GM18508 (cell line): ENCODE data around the gene GREB1L.

Experiments
- ATAC-seq: cut with Tn5 transposase; IDR thresholded peaks from one replicate; pipeline ENCODE4 v1.9.1; 2021; ENCODE audit warnings: moderate number of reproducible peaks; ENCODE audit not compliant: insufficient read depth, unreplicated experiment

The GREB1L gene

GRCh38 chr18:21441670-21442069, 199.6 kb downstream of the GREB1L start:
- ATAC-seq = no peak

DNA sequence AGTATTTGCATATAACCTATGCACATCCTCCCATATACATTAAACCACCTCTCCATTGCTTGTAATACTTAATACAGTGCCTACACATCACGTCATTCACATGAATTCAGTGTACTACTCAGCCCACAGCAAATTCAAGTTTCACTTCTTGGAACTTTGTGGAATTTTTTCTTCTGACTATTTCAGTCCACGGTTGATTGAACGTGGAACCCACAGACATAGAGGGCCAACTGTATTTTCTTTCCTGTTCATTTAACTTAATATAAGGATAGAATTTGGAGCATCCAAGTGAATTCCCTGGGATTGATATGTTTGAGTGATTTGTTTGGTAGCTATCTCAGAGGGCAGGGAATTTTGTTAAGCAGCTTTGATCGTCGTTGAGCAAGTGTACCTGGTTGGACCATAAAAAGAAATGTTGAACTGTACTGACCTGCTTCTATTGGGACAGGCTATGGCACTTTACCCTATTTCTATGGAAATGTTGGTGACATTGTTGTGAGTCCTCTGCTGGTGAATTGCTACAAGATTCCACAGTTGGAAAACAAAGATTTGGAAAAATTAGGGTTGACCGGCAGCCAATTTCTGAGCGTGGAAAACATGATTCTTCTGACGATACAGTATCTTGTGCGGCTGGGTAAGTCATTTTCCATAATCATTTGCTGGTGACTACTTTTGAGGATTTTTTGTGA, 201.9 kb downstream of the GREB1L start:
- no peak for ATAC-seq

DNA sequence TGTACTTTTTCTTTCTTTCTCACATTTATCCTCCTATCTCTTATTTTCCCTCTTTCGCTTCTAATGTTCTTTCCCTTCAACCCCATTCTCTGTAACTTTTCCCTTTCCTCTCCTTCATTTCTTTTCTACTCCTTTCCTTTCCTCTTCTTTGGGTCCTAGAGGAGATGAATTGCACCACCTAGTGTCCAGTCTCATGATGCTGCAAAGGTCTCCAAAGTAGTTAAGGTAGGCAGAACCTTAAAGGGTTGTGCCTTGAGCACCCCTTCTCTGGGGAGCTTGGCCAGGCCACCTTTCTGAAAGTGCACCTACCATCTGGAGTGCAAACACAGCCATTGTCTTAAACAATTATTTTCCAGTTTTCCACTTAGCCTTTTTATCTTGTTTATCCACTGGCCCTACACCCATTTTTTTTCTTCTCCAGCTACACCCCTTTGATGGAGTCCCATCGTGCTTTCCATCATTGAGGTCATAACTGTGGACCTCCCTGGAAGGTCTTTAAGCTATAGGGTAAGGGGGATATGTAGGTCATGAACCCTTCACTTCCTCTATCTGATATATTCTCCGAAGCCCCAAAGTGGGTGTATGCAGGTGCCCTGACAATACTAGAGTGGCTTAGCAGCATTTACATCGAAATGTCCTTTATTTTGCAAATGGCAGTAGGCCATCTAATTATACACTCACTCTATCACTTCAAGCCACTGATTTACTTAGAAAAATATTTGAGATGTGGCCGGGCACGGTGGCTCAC, 202.6 kb downstream of the GREB1L start:
- ATAC-seq = no peak

GRCh38 chr18:21448299-21448698, 206.3 kb downstream of the GREB1L start:
- no peak for ATAC-seq

DNA sequence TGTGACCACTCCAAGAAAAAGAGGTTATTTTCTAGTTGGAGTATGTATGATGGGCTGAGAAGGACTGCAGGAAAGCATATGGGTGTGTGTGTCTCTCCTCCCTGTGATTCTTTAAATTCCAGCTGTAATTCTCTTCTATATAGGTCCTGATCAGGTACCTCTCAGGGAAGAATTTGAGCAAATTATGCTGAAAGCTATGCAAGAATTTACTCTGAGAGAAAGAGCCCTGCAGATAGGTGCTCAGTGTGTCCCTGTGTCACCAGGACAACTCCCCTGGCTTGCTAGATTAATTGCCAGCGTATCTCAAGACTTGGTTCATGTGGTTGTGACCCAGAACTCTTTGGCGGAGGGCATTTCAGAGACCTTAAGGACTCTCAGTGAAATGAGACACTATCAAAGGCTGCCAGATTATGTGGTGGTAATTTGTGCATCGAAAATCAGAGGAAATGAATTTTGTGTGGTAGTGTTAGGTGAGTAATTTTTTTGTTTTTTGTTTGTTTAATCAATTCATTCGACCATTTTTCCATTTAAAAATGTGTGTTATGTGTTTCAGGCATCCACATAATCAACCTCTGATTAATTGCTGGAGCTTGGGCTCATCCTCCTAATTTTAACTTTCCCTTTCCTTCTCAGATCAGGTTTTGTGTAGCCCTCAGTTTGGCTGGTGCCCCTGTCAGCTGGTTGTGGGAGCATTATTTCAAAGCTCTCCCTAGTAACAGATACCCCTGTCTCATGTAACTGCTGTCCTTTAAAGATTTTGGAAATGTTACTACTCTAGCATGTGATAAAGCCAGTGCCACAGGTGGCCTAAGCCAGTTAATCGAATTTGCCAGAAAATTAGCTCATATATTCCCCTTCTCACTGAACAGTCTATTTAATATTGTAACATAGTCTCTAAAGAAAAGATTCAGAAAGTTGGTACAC, 207.6 kb downstream of the GREB1L start:
- no peak for ATAC-seq

GRCh38 chr18:21450503-21450902, 208.5 kb downstream of the GREB1L start:
- no peak for ATAC-seq

- no peak for ATAC-seq
Measured at GRCh38 chr18:21450913-21451312, 208.9 kb downstream of the GREB1L start.

- ATAC-seq = no peak
Measured at GRCh38 chr18:21451851-21452250, 209.8 kb downstream of the GREB1L start.

- no peak for ATAC-seq
Measured at GRCh38 chr18:21452276-21452780, 210.3 kb downstream of the GREB1L start.

DNA sequence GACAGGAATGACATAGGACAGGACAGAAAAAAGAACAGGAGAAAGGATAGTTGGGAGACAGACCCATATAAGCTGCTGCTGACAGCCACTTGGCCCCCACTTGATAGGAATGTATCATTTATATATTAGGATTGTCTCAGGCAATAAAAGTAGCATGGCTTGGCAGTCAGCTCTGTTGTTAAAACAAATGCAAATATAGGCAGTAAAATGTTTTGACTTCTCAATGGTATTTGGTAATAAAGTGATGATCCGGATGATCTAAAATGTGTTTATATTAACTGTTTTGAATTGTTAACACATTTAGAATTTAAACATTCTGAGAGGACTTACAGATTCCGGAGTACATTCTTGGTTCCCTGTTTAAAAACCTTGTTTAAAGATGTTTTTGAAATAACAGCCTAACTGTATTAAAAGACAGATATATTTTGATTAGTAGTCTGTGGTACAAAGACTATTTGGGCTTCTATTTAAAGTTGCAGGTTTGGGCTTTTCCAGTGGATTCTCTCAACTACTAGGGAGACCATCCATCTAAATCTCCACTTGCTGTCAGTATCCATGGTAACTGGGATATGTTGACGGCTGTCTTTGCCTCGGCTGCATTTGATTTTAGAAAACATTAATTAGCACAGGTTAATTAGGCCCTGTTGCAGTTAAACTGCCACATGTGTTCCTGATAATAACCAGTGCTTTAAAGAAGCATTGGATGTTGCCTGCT, 210.9 kb downstream of the GREB1L start:
- no peak for ATAC-seq

DNA sequence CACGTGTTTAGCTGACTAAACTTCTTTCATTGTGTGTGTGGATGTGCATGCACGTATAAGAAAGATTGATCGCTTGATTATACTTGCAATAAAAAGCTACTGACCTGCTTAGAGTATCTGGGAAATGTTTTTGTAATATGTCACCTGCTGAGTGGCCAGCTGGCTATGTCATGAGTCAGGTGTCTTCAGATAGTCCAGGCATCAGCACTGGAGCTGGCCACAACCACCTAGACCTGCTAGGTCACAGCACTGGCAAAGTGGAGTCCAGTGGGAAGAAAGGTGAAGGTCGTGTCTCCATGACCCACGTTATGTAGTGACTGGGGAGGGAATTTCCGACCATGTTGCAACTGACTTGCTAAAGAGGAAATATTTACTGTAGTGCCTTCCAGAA, 211.5 kb downstream of the GREB1L start:
- ATAC-seq = no peak

DNA sequence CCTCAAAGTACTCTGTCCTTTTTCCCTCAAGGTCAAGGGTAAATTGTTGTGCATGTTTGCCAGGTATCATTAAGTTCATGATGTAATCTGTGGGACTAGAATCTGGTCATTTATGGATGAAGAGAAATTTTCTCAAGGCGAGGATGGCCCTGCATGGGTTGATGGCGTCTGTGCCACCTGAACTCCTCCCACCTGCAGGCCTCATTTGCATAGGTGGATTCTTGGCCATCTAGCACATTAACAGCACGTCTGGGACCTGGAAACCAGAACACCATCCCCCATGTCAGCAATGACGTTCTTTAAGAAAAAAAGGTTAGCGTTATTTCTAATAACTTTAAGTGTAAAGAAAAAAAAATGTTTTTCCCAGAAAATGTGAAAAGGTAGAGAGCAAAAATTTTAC, 212.7 kb downstream of the GREB1L start:
- no peak for ATAC-seq

DNA sequence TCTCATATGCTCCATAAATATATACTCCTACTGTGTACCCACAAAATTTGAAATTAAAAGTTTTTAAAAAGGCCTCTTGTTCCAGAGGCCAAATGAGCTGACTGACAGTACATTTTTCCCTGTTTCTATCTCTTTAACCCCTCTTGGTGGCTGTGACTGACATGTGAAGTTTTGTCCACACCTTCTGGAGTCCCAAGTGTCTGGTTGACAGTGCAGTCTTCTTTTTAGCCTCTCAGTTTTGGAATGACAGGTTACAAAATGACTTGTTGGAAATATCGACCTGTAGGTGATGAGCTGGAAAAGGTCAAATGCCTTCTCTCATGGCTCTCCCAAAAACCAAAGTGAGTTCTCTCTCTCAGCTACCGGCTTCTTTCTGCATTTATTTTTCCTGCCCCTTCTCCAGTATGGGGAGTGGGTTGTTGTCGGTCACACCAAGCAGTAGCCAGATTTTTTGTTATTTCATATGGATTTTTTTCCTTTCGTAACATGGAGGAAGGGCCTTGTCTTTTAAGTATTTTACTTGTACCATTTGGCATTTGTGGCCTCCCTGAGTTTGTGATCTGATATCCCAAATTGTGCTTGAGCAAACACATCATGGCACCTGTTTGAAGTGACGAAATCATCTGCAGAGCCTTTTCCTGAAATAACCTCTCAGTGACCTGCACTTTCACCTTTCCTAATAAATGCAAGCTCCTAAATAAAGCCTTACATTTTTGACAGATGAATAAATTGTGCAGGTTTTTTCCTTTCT, 214.6 kb downstream of the GREB1L start:
- no peak for ATAC-seq

DNA sequence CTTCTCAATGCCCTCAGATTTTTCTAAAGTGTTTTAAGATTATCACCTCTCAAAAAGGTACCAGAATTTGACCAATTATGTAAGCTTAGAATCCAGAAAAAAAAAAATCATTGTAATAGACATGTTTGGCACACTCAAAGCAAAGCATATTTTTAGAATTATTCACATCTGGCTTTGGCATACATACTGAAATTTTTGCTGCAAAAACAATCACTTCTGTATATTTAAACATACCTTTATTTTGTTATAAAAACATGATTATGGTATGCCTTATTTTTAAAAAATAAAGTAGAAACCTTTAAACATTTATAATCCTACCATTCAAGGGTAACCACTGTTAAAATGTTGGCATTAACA, 215.1 kb downstream of the GREB1L start:
- no peak for ATAC-seq

DNA sequence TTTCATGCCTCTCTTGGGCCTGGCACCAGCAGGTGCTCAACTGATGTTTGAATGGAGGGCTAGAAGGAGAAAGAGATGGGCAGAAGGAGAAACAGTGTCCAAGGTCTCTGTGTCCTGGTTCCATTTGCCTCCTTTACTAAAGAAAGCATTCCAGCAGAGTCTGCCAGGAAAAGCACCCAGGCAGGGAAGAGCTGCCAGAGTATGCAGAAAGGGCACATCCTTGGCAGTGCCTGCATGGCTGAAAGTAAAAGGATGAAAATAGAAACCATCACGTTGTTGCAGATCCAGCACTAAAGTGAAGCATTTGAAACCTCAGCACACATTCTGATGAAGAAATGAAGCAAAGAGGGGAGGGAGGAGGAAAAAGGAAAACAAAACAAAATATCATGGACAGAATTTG, 216.3 kb downstream of the GREB1L start:
- no peak for ATAC-seq

DNA sequence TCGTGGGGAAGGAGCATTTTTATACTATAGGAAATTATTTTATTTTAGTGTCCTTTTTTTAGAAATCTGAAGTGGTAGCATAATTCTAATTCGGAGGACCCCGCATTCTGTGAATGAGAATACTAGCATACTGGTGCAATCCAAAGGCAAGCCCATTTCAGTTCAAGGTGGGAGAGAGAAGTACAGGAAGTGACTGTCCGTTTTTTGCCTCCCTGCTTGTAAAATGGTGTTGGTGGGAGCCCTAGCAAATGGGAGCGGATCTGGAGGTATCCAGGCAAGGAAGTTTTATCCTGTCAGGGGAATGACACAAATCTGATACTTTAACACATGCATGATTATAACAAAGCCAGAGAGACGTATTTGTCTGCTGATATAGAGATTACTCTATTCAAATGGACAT, 216.8 kb downstream of the GREB1L start:
- ATAC-seq = no peak

DNA sequence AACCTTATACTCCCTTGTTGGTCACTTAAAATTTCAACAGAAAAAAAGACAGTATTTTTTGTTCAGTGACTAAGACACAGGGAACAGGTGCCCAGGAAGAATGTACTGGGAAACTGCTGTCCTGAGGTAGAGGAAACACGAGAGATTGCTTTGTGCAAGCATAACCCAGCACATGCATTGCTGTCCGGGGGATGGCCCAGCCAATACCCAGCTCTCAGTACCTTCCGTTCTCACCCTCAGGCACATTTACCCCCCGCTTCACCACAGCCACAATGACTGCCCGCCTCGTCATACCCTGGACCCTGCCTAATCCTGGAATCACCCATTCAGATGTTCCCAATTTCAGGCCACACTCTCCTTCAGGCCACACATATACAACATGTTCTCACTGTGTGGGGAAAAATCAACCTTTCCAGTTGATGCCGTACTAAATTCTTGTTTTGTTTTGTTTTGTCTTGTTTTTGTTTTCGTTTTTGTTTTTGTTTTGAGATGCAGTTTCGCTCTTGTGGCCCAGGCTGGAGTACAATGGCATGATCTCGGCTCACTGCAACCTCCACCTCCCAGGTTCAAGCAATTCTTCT, 217.8 kb downstream of the GREB1L start:
- no peak for ATAC-seq

- no peak for ATAC-seq
Measured at GRCh38 chr18:21461460-21461859, 219.4 kb downstream of the GREB1L start.

DNA sequence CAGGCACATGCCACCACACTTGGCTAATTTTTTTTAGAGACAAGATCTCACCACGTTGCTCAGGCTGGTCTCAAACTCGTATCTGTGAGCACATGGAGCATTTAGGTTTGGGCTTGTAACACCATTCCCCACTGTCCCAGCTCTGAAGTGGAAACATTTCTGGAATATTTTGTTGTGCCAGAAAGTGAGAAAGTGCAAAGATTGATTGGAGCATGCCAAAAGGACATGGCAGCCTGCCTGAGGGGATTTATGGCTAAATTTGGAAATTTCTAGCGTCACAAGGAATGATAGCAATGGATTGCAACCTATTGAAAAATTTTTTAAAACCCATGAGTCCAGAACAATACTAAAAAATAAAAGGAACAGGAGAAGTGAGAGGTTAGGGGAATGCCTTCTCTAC, 221.7 kb downstream of the GREB1L start:
- no peak for ATAC-seq
